ENCODE results near the gene MEDAG. TPM values are rescaled to one million over a fixed set of nuclear protein-coding genes. Genes with fewer than 3 reads are reported as not detected.

The MEDAG gene
- total RNA-seq, 1 donor from 2014 or later: 73.2 TPM

Other genes with a start within 250 kb of the MEDAG start
- 21.8 TPM for gene ALOX5AP, start 170.7 kb upstream of the MEDAG start, total RNA-seq
- 0.31 TPM for gene TEX26, start 26.4 kb downstream of the MEDAG start, total RNA-seq

Measured in sciatic nerve (tissue), 1 donor.